HepG2 (cell line): Measurements from ENCODE around the gene TK2. TPM values are rescaled to one million over a fixed set of nuclear protein-coding genes. Genes with fewer than 3 reads are reported as not detected.

Experiments
- ARNT ChIP-seq: fragments of 450-650 bp; IDR thresholded peaks from 2 replicates; pipeline ENCODE4 v1.6.1; 2017
- ARNT2 ChIP-seq: sonication (generic); formaldehyde crosslinking; IDR thresholded peaks from 2 replicates; pipeline ENCODE4 v1.8.0; 2022; ENCODE audit warnings: mild to moderate bottlenecking, low read depth, missing genetic modification reagents, moderate library complexity
- KLF13 ChIP-seq: sonication (generic); formaldehyde crosslinking; IDR thresholded peaks from 2 replicates; pipeline ENCODE4 v1.4.0; 2020; ENCODE audit warnings: mild to moderate bottlenecking, missing genetic modification reagents
- MEIS2 ChIP-seq: sonication (generic); formaldehyde crosslinking; IDR thresholded peaks from 2 replicates; pipeline ENCODE4 v1.9.0; 2021; ENCODE audit warnings: mild to moderate bottlenecking, missing genetic modification reagents
- PITX1 ChIP-seq: sonication (generic); formaldehyde crosslinking; IDR thresholded peaks from 2 replicates; pipeline ENCODE4 v1.5.1; 2020; ENCODE audit warnings: mild to moderate bottlenecking, missing genetic modification reagents
- TIGD3 ChIP-seq: sonication (generic); formaldehyde crosslinking; IDR thresholded peaks from 2 replicates; pipeline ENCODE4 v1.5.1; 2020; ENCODE audit warnings: mild to moderate bottlenecking, missing genetic modification reagents, borderline replicate concordance
- TRIM22 ChIP-seq: fragments of 450-650 bp; IDR thresholded peaks from 2 replicates; pipeline ENCODE4 v1.6.1; 2017
- TRIM24 ChIP-seq: sonication (generic); formaldehyde crosslinking; IDR thresholded peaks from 2 replicates; pipeline ENCODE4 v1.8.0; 2022; ENCODE audit warnings: mild to moderate bottlenecking, missing genetic modification reagents
- ZBTB1 ChIP-seq: sonication (generic); formaldehyde crosslinking; IDR thresholded peaks from 2 replicates; pipeline ENCODE4 v1.4.0; 2020; ENCODE audit warnings: missing genetic modification reagents, borderline replicate concordance
- ZBTB46 ChIP-seq: sonication (generic); formaldehyde crosslinking; IDR thresholded peaks from 2 replicates; pipeline ENCODE4 v1.4.0; 2020; ENCODE audit warnings: mild to moderate bottlenecking, missing genetic modification reagents, borderline replicate concordance
- ZKSCAN1 ChIP-seq: fragments of 150-350 bp; IDR thresholded peaks from 2 replicates; pipeline ENCODE4 v1.6.1; 2014; ENCODE audit warnings: low read length
- ZNF143 ChIP-seq: sonication (generic); formaldehyde crosslinking; IDR thresholded peaks from 2 replicates; pipeline ENCODE4 v1.4.0; 2020; ENCODE audit warnings: missing genetic modification reagents
- ZNF530 ChIP-seq: sonication (generic); formaldehyde crosslinking; IDR thresholded peaks from 2 replicates; pipeline ENCODE4 v1.5.0; 2020; ENCODE audit warnings: low read depth, mild to moderate bottlenecking, missing genetic modification reagents
- ZNF552 ChIP-seq: sonication (generic); formaldehyde crosslinking; IDR thresholded peaks from 2 replicates; pipeline ENCODE4 v1.9.0; 2022; ENCODE audit warnings: missing genetic modification reagents, mild to moderate bottlenecking, borderline replicate concordance
- ZNF557 ChIP-seq: sonication (generic); formaldehyde crosslinking; IDR thresholded peaks from 2 replicates; pipeline ENCODE4 v1.4.0; 2020; ENCODE audit warnings: missing genetic modification reagents
- ZNF678 ChIP-seq: sonication (generic); formaldehyde crosslinking; IDR thresholded peaks from 2 replicates; pipeline ENCODE4 v1.4.0; 2020; ENCODE audit warnings: mild to moderate bottlenecking, missing genetic modification reagents
- ZNF704 ChIP-seq: sonication (generic); formaldehyde crosslinking; IDR thresholded peaks from 2 replicates; pipeline ENCODE4 v1.8.1; 2023; ENCODE audit warnings: mild to moderate bottlenecking, inconsistent platforms, moderate library complexity, missing genetic modification reagents, borderline replicate concordance
- ZNF792 ChIP-seq: IDR thresholded peaks from 2 replicates; pipeline ENCODE4 v1.6.1; 2016
- polyA plus RNA-seq, 8 experiments: library from polyadenylated mRNA; depleted of rRNA in 3 of 8; stranded (reverse) in 7 of 8; unstranded in 1 of 8; fragments of >200 nt; fragmentation: Illumina TruSeq in 4 of 8; extraction: Trizol in 4 of 8; gene quantifications; 2 replicates each; pipeline versions ENCODE4 v1.2.1 to v1.2.3, GENCODE V29; 2011 to 2016; ENCODE audit warnings: low read depth in 4 of 8, missing spikeins in 1 of 8, mixed read lengths in 1 of 8; ENCODE audit not compliant: insufficient read depth in 1 of 8
- total RNA-seq, 5 experiments: library from RNA; depleted of rRNA; stranded (reverse); fragments of >200 nt; fragmentation: Illumina TruSeq; extraction: Trizol; gene quantifications; 2 replicates each; pipeline ENCODE4 v1.2.3, GENCODE V29; 2016; ENCODE audit warnings: low read depth in 1 of 5

Gene TK2
- total and polyA plus RNA-seq, 2 of the 13 experiments (the other 11 are each of a cell fraction or from before 2014, with no cell fraction given), result 18.7 to 21.0 TPM

- no peak for TF ChIP-seq ZBTB1 (CRISPR knock-in tag)
- no peak for TF ChIP-seq TIGD3
- TF ChIP-seq ARNT, result no peak
- TF ChIP-seq ZNF557, result no peak
- TF ChIP-seq ZNF792 (CRISPR knock-in tag), result peak; percentile 47; the same call in 1 of the 2 replicates
- TF ChIP-seq MEIS2 (CRISPR knock-in tag), result no peak
- no peak for TF ChIP-seq ZNF704 (CRISPR knock-in tag)
- TF ChIP-seq ZNF552, result no peak
- no peak for TF ChIP-seq ZNF530
- TF ChIP-seq PITX1, result peak; percentile 13; the same call in 1 of the 2 replicates
- TF ChIP-seq TRIM24, result no peak
- no peak for TF ChIP-seq KLF13
- no peak for TF ChIP-seq ZNF678
- no peak for TF ChIP-seq ZBTB46
- no peak for TF ChIP-seq TRIM22
- no peak for TF ChIP-seq ZKSCAN1
- TF ChIP-seq ARNT2 (CRISPR knock-in tag), result no peak
- no peak for TF ChIP-seq ZNF143
Observed at GRCh38 chr16:66512272-66513110, 37.4 kb downstream of the TK2 start (continued).
